Measurements from ENCODE around the gene SPINT1. TPM values are rescaled to one million over a fixed set of nuclear protein-coding genes. Genes with fewer than 3 reads are reported as not detected.
A peak's percentile ranks its signal among the peaks of the same experiment; 100 is the strongest.

The SPINT1 gene
- total and polyA plus RNA-seq, 2 of the 13 experiments (the other 11 are each of a cell fraction or from before 2014, with no cell fraction given), result 0.49 to 2.5 TPM

- TF ChIP-seq ZBTB42 (CRISPR knock-in tag; IDR thresholded peaks at IDR 0.05), result no peak
- TF ChIP-seq ZNF501 (CRISPR knock-in tag; IDR thresholded peaks at IDR 0.05), result no peak; the same call in 1 of the 2 replicates
- peak; percentile 93; the same call in 1 of the 3 replicates for TF ChIP-seq MXI1 (IDR thresholded peaks at IDR 0.05; ENCODE audit: borderline replicate concordance, low read depth, low read length)
- TF ChIP-seq BATF2 (CRISPR knock-in tag; IDR thresholded peaks at IDR 0.05), result no peak
- no peak for TF ChIP-seq CENPBD1 (CRISPR knock-in tag; IDR thresholded peaks at IDR 0.05; ENCODE audit: borderline replicate concordance, low read depth)
- TF ChIP-seq ZNF329 (CRISPR knock-in tag; IDR thresholded peaks at IDR 0.05; ENCODE audit: low read depth), result peak; percentile 41; the same call in 1 of the 2 replicates
- TF ChIP-seq MBD4 (IDR thresholded peaks at IDR 0.05; ENCODE audit: borderline replicate concordance, low read length), result no peak
- no peak for TF ChIP-seq AKNA (CRISPR knock-in tag; IDR thresholded peaks at IDR 0.05; ENCODE audit: borderline replicate concordance)
- TF ChIP-seq, protein P1, sequence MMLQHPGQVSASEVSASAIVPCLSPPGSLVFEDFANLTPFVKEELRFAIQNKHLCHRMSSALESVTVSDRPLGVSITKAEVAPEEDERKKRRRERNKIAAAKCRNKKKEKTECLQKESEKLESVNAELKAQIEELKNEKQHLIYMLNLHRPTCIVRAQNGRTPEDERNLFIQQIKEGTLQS (CRISPR knock-in tag; IDR thresholded peaks at IDR 0.05), result no peak
- TF ChIP-seq SP1 (IDR thresholded peaks at IDR 0.05), result no peak
- peak; percentile 65; the same call in 1 of the 2 replicates for TF ChIP-seq SP1 (CRISPR knock-in tag; IDR thresholded peaks at IDR 0.05)
- no peak for TF ChIP-seq NONO (IDR thresholded peaks at IDR 0.05)
- no peak for TF ChIP-seq NONO (CRISPR knock-in tag; conservative IDR thresholded peaks at IDR 0.05)
- no peak for TF ChIP-seq ZNF335 (CRISPR knock-in tag; IDR thresholded peaks at IDR 0.05)
- TF ChIP-seq CCDC6 (CRISPR knock-in tag; IDR thresholded peaks at IDR 0.05), result no peak
- no peak for TF ChIP-seq ZNF432 (CRISPR knock-in tag; IDR thresholded peaks at IDR 0.05; ENCODE audit: borderline replicate concordance)
- no peak for TF ChIP-seq ZNF547 (CRISPR knock-in tag; IDR thresholded peaks at IDR 0.05)
- TF ChIP-seq, protein P2, sequence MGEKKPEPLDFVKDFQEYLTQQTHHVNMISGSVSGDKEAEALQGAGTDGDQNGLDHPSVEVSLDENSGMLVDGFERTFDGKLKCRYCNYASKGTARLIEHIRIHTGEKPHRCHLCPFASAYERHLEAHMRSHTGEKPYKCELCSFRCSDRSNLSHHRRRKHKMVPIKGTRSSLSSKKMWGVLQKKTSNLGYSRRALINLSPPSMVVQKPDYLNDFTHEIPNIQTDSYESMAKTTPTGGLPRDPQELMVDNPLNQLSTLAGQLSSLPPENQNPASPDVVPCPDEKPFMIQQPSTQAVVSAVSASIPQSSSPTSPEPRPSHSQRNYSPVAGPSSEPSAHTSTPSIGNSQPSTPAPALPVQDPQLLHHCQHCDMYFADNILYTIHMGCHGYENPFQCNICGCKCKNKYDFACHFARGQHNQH (CRISPR knock-in tag; IDR thresholded peaks at IDR 0.05), result peak; percentile 51
Measured at GRCh38 chr15:40893733-40894680, 50.2 kb downstream of the SPINT1 start, which contains the start of gene VPS18 (continued).
